NCI-H748 (cell line): ENCODE data around the gene CRCP.
"Not testable (repeated sequence)": the region's sequence is repeated elsewhere in the genome, so short reads cannot be mapped to it uniquely, and the experiment has no call there.

ENCODE experiments used
- DNase-seq: peaks from one replicate; lab custom pipeline; 2025; ENCODE audit not compliant: unreplicated experiment; lab: John Stamatoyannopoulos, UW

CRCP gene

GRCh38 chr7:66114743-66115649, at the start of gene CRCP:
Gene CRCP (plus strand): TSS chr7:66114847. CDS start chr7:66114963, 116 bp downstream.
- DNase-seq = peak; percentile 83

GRCh38 chr7:66069732-66070131, 44.9 kb upstream of the CRCP start:
- DNase-seq = no peak

- DNase-seq = no peak
These were observed 44.4 kb upstream of the CRCP start for GRCh38 chr7:66070222-66070621.

DNA sequence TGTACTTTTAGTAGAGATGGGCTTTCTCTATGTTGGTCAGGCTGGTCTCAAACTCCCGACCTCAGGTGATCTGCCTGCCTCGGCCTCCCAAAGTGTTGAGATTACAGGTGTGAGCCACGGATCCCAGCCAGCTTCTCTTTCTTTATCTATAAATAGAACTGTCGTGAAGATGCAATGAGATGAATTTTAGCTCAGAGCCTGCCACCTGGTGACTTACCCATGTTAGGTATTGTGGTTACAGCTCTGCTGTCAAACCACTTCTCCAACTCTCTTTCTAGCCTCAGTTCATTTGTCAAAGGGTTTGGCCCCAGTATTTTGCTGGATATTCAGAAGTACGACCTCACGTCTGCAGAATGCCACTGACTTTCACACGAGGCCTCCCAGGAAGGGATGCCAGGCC, 42.4 kb upstream of the CRCP start:
- not testable (repeated sequence) for DNase-seq

DNA sequence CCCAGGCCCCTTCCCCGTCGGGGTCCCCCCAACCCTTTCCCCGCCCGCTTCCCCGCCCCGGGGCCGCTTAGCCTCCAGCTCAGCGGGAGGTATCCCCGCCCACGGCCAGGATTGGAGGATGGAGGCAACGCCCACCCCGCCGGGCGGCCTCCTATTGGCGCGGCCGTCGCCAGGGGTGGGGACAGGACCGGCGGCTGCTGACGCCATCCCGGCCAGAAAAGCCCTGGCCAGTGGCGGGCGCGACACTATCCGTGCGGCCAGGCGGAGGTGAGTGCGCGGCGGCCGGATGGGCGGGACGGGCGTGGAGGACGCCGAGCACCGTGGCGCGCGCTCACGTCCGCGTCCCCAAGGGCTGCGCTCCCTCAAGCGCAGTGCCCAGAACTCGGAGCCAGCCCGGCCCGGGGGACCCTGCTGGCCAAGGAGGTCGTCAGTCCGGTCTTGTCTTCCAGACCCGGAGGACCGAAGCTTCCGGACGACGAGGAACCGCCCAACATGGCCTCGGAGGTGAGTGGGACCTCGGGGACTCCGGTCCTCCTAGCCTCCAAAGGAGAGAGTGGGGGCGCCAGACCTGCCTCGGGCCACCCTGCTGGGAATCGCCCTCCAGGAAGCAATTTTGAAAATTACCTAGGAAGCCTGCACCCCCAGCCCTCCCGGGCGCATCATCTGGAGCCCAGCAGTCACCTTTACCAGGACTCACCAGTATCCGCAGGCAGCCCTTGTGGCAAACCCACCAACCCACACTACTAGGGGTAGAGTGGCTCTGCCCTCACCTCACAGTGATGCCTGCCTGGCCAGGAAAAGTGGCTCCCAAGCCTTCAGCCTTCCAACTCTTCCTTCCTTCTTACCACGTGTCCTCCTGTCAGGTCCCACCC, 38.8 kb upstream of the CRCP start, which contains the start of gene ASL:
Gene ASL, plus strand, starts transcription at position 230 of the 872 bp plus-strand sequence. Its CDS starts 263 bp downstream, at position 493.
- DNase-seq = peak; percentile 96

DNA sequence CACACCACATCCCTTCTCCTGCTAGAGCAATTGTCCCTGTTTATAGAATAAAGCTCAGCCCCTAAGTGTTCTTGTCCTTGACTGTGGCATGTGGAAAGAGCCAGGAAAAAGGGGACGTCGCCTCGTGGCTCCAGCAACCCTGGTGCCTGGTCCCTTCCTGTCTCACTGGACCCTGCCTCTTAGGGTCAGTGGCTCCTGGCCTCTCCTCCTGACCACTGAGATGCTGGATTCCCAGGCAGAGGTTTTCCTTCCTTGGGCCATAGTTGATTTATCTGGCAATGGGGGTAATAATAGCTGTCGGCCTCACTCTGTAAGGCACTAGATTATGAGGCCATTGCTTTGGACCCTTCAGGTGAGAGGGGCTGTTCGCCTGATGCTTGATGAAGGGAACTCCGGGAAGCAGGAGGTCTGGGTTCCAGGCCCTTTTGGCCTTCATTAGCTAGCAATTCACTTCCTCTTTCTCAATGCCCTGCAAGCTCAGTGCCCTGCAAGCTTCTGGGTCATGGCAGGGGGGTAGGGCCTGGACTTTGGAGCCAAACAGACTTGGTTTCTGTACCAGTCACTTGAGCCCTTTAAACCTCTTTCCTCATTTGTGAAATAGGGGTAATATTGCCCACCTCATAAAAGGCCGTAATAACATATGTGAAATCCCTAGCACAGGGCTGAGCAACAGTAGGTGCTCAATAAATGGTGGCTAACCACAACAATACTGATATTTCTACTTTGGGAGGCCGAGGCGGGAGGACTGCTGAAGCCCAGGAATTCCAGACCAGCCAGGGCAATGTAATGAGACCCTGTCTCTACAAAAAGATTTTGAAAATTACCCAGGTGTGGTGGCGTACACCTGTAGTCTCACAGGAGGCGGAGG, 38.0 kb upstream of the CRCP start:
- DNase-seq = no peak

DNA sequence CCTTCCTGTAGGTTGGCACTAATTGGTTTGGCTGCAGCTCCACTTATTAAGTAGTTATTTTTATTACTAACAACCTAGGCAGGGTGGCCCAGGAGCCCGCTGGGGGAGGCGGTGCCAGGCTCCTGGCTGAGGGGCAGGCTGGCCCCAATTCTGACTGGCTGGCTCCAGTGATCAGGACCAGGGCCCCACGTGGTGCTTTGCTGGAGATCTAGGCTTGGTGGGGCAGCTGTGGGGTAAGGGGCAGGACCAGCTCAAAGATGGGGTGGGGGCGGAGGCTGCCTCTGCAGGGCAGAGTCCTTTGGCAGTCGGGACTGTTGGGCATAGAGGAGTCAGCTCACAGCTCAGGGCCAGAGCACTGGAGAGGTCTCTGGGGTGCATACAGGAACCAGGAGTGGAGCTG, 36.6 kb upstream of the CRCP start:
- DNase-seq = no peak

- no peak for DNase-seq
These were observed 32.6 kb upstream of the CRCP start for GRCh38 chr7:66082083-66082482.

- DNase-seq = no peak
These were observed 31.7 kb upstream of the CRCP start for GRCh38 chr7:66082886-66083415.

DNA sequence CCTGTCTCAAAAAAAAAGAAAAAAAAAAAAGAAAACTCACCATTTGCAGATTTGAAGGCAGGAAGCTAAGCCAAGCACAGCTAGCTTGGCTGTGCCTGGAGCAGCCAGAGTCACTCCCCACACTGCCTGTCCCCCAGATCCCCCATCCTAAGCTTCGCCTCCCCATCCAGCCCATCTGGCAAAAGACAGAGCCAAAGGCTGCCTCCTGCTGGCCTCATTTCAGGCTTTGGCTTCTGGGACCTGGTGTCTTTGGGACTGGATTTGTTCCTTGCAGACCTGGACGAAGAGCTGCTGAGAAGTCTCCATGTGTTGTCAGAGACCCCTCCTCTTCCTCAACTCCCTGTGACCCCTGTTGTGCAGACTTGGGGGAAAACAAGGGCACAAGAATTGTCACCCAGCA, 31.0 kb upstream of the CRCP start:
- no peak for DNase-seq

- DNase-seq = no peak
These were observed 25.5 kb upstream of the CRCP start for GRCh38 chr7:66088861-66089838.

DNA sequence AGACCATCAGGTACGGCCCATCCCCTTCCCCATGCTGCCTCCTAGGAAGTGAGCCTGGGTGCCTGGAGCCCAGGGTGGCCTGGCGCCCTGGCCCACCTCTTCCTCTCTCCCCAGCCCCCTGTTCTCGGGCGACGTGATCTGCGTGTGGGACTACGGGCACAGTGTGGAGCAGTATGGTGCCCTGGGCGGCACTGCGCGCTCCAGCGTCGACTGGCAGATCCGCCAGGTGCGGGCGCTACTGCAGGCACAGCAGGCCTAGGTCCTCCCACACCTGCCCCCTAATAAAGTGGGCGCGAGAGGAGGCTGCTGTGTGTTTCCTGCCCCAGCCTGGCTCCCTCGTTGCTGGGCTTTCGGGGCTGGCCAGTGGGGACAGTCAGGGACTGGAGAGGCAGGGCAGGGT, 22.0 kb upstream of the CRCP start:
- no peak for DNase-seq

DNA sequence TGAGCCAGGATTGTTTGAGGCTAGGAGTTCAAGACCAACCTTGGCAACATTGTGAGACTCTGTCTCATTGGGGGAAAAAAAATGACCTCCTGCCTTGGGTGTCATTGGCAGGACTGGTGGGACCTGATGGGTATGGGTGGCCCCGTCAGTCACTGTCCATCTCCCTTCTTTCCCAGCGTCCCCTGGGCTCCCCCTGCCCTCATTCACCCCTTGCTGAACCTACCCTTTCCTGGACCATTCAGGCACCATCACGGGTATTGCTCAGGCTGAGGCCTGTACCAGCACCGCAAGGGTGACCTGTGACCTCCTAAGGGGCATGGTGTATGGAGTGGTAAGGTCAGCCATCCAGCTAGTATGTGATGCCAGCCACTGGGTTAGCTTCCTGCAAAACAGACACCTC, 19.6 kb upstream of the CRCP start:
- no peak for DNase-seq

DNA sequence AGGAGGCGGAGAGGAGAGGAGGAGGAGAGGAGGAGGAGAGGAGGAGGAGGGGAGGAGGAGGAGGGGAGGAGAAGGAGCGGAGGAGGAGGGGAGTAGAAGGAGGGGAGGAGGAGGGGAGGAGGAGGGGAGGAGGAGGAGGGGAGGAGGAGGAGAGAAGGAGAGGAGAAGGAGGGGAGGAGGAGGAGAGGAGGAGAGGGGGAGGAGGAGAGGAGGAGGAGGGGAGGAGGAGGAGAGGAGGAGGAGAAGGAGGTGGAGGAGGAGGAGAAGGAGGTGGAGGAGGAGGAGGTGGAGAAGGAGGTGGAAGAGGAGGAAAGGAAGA, 15.5 kb upstream of the CRCP start:
- no peak for DNase-seq

DNA sequence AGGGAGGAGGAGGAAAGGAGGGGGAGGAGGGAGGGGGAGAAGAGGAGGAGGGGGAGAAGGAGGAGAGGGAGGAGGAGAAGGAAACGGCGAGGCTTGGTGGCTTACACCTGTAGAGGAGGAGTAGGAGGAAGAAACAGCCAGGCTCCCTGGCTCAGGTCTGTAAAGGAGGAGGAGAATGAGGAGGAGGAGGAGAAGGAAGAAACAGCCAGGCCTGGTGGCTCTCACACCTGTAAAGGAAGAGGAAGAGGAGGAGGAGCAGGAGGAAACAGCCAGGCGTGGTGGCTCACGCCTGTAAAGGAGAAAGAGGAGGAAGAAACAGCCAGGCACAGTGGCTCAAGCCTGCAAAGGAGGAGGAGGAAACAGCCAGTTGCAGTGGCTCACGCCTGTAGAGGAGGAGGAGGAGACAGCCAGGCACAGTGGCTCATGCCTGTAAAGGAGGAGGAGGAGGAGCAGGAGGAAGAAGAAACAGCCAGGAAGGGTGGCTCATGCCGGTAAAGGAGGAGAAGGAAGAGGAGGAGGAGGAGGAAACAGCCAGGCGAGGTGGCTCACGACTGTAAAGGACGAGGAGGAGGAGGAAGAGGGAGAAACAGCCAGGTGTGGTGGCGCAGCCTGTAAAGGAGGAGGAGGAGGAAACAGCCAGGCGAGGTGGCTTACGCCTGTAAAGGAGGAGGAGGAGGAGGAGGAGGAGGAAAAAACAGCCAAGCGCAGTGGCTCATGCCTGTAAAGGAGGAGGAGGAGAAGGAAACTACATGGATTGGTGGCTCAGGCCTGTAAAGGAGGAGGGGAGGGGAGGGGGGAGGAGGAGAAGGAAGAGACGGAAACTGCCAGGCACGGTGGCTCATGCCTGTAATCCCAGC, 14.9 kb upstream of the CRCP start:
- DNase-seq = peak; percentile 73

DNA sequence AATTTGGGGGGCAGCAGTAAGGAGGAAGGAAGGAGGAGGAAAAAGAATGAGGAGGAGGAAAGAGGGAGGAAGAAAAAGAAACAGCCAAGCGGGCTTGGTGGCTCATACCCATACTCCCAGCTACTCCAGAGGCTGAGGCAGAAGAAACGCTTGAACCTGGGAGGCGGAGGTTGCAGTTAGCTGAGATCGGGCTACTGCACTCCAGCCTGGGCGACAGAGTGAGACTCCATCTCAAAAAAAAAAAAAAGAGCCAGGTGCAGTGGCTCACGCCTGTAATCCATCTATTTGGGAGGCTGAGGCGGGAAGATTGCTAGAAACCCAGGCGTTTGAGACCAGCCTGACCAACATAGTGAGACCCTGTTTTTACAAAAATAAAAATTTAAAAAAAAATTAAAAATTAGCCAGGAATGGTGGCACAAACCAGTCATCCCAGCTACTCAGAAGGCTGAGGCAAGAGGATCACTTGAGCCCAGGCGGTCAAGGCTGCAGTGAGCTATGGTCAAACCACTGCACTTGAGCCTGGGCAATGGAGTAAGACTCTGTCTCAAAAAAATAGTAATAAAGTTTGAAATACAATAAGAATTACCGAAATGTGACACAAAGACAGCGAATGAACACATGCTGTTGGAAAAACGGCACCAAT, 14.1 kb upstream of the CRCP start:
- peak; percentile 61 for DNase-seq

DNA sequence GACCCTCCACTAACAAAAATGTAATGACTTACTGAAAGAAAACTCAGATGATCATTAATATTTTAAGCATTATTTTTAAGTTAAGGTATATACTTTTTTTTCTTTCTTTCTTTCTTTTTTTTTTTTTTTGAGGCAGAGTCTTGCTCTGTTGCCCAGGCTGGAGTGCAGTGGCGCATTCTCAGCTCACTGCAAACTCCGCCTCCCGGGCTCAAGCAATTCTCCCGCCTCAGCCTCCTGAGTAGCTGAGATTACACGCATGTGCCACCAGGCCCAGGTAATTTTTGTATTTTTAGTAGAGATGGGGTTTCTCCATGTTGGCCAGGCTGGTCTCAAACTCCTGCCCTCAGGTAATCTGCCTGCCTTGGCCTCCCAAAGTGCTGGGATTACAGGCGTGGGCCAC, 12.5 kb upstream of the CRCP start:
- DNase-seq = not testable (repeated sequence)

GRCh38 chr7:66103994-66104393, 10.7 kb upstream of the CRCP start:
- DNase-seq = not testable (repeated sequence)
